Hepatocyte (in vitro differentiated cells): ENCODE data around the gene MEST.

ENCODE experiments used
- EZH2 ChIP-seq: fragments of 200-600 bp; sonication (generic); IDR thresholded peaks from 2 replicates; pipeline ENCODE4 v1.6.1; 2016; ENCODE audit warnings: antibody characterized with exemption, mild to moderate bottlenecking, borderline replicate concordance
- EZH2phosphoT487 ChIP-seq: fragments of 200-600 bp; sonication (generic); IDR thresholded peaks from one replicate; pipeline ENCODE4 v1.6.1; 2018; ENCODE audit warnings: antibody characterized with exemption, mild to moderate bottlenecking, low read depth, moderate library complexity; ENCODE audit not compliant: unreplicated experiment, severe bottlenecking
- TF ChIP-seq, protein P1 (sequence below): fragments of 200-600 bp; sonication (generic); IDR thresholded peaks from 2 replicates; pipeline ENCODE4 v1.5.1; 2016; ENCODE audit warnings: antibody characterized with exemption, mild to moderate bottlenecking; ENCODE audit not compliant: poor library complexity

GRCh38 chr7:130490311-130490791 lies 1.5 kb upstream of the MEST start:
- TF ChIP-seq, protein P1, sequence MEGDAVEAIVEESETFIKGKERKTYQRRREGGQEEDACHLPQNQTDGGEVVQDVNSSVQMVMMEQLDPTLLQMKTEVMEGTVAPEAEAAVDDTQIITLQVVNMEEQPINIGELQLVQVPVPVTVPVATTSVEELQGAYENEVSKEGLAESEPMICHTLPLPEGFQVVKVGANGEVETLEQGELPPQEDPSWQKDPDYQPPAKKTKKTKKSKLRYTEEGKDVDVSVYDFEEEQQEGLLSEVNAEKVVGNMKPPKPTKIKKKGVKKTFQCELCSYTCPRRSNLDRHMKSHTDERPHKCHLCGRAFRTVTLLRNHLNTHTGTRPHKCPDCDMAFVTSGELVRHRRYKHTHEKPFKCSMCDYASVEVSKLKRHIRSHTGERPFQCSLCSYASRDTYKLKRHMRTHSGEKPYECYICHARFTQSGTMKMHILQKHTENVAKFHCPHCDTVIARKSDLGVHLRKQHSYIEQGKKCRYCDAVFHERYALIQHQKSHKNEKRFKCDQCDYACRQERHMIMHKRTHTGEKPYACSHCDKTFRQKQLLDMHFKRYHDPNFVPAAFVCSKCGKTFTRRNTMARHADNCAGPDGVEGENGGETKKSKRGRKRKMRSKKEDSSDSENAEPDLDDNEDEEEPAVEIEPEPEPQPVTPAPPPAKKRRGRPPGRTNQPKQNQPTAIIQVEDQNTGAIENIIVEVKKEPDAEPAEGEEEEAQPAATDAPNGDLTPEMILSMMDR: no peak
- TF ChIP-seq EZH2: no peak
- TF ChIP-seq EZH2phosphoT487: no peak
